ENCODE data around the gene HPS1. TPM values are rescaled to one million over a fixed set of nuclear protein-coding genes. Genes with fewer than 3 reads are reported as not detected.

The HPS1 gene
- total RNA-seq = 52.1 and 61.9 TPM in 2 replicates

GRCh38 chr10:98446661-98447221, at the start of gene HPS1:
Gene HPS1 (minus strand): TSS chr10:98446935. CDS start chr10:98443240, 3,695 bp downstream.
- peak within 1 kb of the TSS; percentile 89 for H3K4me3 ChIP-seq (ENCODE audit: insufficient read depth, low read length)
- H4K20me1 ChIP-seq (ENCODE audit: insufficient read depth, low read length) = peaks cover 9% of the 10 kb centered on the region
- peak within 1 kb of the TSS; percentile 100 for H2AFZ ChIP-seq (ENCODE audit: low read length)
- H3K9me3 ChIP-seq (ENCODE audit: low read depth, low read length) = no peaks in the 10 kb centered on the region
- H3K4me1 ChIP-seq (ENCODE audit: insufficient read depth, low read length) = peaks cover 17% of the 10 kb centered on the region
- H3K27ac ChIP-seq (ENCODE audit: low read depth, low read length) = peak within 1 kb of the TSS; percentile 86
- peaks cover 39% of the 10 kb centered on the region for H3K79me2 ChIP-seq (ENCODE audit: insufficient read depth, low read length)
- peak; percentile 95 for DNase-seq (ENCODE audit: insufficient read length, low spot score, missing footprints)
- TF ChIP-seq CTCF (IDR thresholded peaks at IDR 0.05; ENCODE audit: extremely low read depth, low read depth, low read length) = no peak
- peak within 1 kb of the TSS; percentile 98 for H3K4me2 ChIP-seq (ENCODE audit: insufficient read depth, low read length)
- peaks cover 12% of the 10 kb centered on the region for H3K27me3 ChIP-seq (ENCODE audit: insufficient read depth, low read length)
- peaks cover 31% of the 10 kb centered on the region for H3K36me3 ChIP-seq (ENCODE audit: insufficient read depth, low read length)

GRCh38 chr10:98492763-98493162, 46.0 kb upstream of the HPS1 start:
- Histone ChIP-seq H3K4me2 (ENCODE audit: insufficient read depth, low read length) (no peak overlapping the region), H3K4me1 (ENCODE audit: insufficient read depth, low read length) (no peaks in the 10 kb centered on the region), H3K9me3 (ENCODE audit: low read depth, low read length) (peaks cover 2% of the 10 kb centered on the region), H3K36me3 (ENCODE audit: insufficient read depth, low read length) (no peaks in the 10 kb centered on the region), H2AFZ (ENCODE audit: low read length) (no peak overlapping the region), H3K27ac (ENCODE audit: low read depth, low read length) (no peak overlapping the region), H3K79me2 (ENCODE audit: insufficient read depth, low read length) (no peaks in the 10 kb centered on the region), H3K4me3 (ENCODE audit: insufficient read depth, low read length) (no peak overlapping the region), H4K20me1 (ENCODE audit: insufficient read depth, low read length) (no peaks in the 10 kb centered on the region), H3K27me3 (ENCODE audit: insufficient read depth, low read length) (no peaks in the 10 kb centered on the region)
- TF ChIP-seq CTCF (IDR thresholded peaks at IDR 0.05; ENCODE audit: extremely low read depth, low read depth, low read length) = no peak
- no peak for DNase-seq (ENCODE audit: insufficient read length, low spot score, missing footprints)

DNA sequence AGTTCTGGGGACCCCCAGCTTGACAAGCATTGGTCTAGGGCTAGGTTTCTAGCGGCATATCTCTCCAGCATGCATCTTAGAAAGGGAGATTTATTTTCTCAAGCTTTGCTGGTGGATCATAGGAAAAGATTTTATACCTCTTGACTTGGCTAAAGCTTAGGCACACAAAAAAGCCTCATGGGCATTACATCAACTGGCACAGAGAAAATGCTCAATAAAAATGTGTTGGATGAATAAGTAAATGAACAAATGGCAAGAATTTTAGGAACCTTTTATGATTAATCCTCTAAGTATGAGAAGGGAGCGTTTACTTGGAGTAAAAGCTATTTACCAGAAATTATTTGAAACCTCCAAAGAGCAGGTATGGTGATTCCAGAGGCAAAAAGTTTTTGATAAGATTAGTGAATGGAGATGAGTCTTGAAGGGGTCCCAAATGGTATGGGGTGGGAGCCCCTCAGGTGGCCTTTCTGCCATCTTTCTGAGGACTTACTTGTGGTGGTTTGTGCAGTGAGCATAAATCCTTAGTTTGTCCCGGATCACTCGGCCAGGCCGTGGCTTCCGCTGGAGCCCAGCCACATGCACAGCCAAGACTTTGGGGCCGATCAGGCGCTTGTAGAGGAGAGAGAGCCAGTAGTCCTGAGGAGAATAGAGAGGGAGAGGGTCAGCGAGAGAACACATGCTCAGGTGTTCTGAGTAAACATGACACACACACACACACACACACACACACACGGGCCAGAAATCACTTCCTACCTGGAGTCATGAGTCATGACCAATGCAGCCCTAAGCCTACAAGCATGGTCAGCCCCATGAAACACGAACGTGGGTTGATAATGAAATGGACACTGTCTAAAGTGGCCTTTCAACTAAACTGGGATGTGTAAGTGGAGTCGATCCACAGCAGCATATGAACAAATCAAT, 43.1 kb upstream of the HPS1 start:
- Histone ChIP-seq H3K36me3 (ENCODE audit: insufficient read depth, low read length) (no peaks in the 10 kb centered on the region), H3K4me2 (ENCODE audit: insufficient read depth, low read length) (no peak overlapping the region), H2AFZ (ENCODE audit: low read length) (no peak overlapping the region), H3K9me3 (ENCODE audit: low read depth, low read length) (no peaks in the 10 kb centered on the region), H3K27ac (ENCODE audit: low read depth, low read length) (no peak overlapping the region), H3K27me3 (ENCODE audit: insufficient read depth, low read length) (no peaks in the 10 kb centered on the region), H3K4me3 (ENCODE audit: insufficient read depth, low read length) (no peak overlapping the region), H3K4me1 (ENCODE audit: insufficient read depth, low read length) (peaks cover 5% of the 10 kb centered on the region), H4K20me1 (ENCODE audit: insufficient read depth, low read length) (no peaks in the 10 kb centered on the region), H3K79me2 (ENCODE audit: insufficient read depth, low read length) (no peaks in the 10 kb centered on the region)
- no peak for TF ChIP-seq CTCF (IDR thresholded peaks at IDR 0.05; ENCODE audit: extremely low read depth, low read depth, low read length)
- DNase-seq (ENCODE audit: insufficient read length, low spot score, missing footprints) = no peak
